HG03108 (cell line): ENCODE measurements around the gene SREBF1.
A peak's percentile ranks its signal among the peaks of the same experiment; 100 is the strongest.
"Not testable (repeated sequence)": the region's sequence is repeated elsewhere in the genome, so short reads cannot be mapped to it uniquely, and the experiment has no call there.

ENCODE experiments used
- ATAC-seq: cut with Tn5 transposase; IDR thresholded peaks from one replicate; pipeline ENCODE4 v1.9.1; 2021; ENCODE audit warnings: moderate library complexity; ENCODE audit not compliant: unreplicated experiment

SREBF1 gene

GRCh38 chr17:17813055-17813724 lies 23.6 kb downstream of the SREBF1 start:
- no peak for ATAC-seq

DNA sequence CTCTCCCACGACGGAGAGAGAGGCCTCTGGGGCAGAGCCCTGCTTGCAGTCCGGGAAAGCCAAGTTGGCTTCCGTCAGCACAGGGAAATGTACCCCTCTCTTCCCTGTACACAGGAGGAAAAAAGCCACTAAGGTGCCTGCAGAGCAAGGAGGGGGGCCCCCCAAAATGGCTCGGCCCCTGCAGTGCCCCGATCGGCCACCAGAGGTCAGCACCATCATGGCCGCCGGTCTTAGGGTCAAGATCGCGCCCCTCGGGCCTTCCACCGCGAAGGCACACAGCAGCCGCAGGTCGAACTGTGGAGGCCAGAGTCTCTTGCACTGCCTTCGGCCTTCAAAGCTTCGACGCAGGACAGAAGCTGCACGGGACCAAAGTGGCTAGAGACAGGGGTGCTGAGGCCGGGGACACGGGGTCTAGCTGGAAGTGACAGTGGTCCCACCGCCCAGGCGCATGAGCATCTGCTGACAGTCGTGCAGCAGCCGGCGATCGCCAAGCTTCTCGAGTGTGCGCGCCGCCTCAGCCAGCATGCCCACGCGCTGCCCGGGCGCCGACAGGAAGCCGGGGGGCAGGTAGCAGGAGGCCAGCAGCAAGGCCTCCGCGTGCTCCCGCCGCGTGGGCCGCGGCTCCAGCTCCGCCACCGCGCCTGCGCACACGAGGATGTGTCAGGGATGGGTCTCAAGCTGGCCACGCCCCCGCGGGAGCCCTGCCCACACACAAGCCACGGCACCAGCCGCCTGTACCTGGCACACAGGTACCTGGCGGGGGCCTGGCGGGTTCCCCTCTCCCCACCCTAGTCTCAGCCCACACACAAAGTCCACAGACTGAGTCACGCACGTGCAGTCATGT lies 24.4 kb downstream of the SREBF1 start:
- no peak for ATAC-seq

GRCh38 chr17:17811381-17812210 lies 25.2 kb downstream of the SREBF1 start:
- no peak for ATAC-seq

GRCh38 chr17:17810895-17811248 lies 25.9 kb downstream of the SREBF1 start:
- ATAC-seq = no peak

- ATAC-seq = no peak
Observed at GRCh38 chr17:17810084-17810894, 26.5 kb downstream of the SREBF1 start.

- ATAC-seq = no peak
Observed at GRCh38 chr17:17809531-17810083, 27.2 kb downstream of the SREBF1 start.

GRCh38 chr17:17808706-17809432 lies 27.9 kb downstream of the SREBF1 start:
- peak; percentile 50 for ATAC-seq

DNA sequence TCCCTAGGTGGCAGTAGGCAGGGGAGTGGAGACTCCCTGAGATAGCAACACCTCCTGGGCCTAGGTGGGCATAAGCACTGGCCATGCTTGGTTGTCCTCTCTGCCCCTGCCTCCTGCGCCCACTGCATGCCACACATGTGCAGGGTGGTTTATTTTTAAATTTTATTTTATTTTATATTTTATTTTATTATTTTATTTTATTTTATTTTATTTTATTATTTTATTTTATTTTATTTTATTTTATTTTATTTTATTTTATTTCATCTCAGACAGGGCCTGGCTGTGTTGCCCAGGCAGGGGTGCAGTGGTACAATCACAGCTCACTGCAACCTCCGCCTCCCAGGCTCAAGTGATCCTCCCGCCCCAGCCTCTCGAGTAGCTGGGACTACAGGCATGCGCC lies 28.6 kb downstream of the SREBF1 start:
- ATAC-seq = not testable (repeated sequence)

GRCh38 chr17:17807440-17807839 lies 29.3 kb downstream of the SREBF1 start:
- ATAC-seq = no peak

DNA sequence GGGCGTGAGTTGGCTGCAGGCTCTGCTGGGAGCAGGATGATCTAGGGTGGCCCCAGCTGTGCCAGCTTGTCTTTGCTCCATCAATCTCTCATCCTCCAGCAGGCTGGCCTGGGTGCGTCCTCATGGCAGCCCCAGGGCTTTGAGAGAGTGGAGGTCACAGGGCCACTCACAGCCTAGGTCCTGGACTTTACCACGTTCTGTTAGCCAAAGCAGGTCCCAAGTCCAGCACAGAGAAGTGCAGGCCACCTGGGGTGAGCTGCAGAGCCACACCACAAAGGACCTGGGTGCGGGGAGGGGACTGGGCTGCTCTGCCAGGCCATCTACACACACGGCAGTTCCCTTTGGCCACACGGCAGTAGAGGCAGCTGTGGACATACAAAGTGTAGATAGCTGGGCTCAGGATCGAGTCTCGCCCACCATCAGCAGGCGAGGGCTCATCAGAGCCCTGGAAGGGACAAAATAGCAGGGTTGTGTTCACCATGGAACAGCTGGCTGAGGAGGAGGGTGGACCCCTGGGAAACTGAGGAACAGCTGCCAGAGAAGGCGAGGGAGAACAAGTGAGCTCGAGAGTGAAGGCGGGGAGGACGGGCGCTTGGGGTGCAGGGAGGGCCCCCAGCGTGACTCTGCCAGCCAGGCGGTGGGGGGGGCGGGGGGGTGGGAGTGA lies 30.0 kb downstream of the SREBF1 start:
- no peak for ATAC-seq

DNA sequence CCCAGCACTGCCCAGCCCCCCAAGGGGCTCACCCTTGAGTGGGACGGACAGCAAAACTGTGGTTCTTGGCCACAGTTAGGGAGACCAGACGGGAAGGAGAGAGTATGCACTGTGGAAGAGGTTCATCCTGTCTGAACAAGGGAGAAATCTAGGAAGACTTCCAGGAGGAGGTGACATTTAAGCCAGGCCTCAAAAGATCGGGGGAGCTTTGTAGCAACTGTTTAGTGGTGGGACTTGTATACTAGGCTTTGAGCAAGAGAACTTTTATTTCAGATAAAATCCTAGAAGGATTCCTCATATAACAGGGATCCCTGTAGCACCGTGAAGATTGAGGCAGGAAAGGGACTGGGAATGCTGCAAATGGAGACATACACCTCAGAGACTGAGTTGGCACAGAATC lies 30.8 kb downstream of the SREBF1 start:
- ATAC-seq = no peak

GRCh38 chr17:17805575-17805974 lies 31.2 kb downstream of the SREBF1 start:
- no peak for ATAC-seq

DNA sequence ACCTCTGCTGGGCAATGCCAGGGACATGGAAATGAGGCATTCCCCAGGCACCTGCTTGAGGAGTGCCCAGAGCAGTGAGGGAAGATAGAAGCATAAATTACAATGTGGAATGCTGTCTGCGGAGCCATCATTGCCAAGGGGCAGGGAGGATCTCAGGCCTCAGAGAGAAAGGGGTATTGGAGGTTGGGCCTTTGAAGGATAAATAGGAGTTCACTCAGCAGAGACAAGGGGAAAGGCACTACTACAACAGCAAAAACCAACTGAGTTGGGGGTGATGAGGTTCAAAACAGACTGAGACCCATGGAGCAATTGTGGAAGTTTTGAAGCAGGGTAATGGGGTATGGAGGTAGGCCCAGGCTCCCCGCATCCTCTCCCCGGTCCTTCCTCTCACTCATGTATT lies 32.8 kb downstream of the SREBF1 start:
- no peak for ATAC-seq

- ATAC-seq = no peak
Observed at GRCh38 chr17:17801800-17802481, 34.8 kb downstream of the SREBF1 start.

DNA sequence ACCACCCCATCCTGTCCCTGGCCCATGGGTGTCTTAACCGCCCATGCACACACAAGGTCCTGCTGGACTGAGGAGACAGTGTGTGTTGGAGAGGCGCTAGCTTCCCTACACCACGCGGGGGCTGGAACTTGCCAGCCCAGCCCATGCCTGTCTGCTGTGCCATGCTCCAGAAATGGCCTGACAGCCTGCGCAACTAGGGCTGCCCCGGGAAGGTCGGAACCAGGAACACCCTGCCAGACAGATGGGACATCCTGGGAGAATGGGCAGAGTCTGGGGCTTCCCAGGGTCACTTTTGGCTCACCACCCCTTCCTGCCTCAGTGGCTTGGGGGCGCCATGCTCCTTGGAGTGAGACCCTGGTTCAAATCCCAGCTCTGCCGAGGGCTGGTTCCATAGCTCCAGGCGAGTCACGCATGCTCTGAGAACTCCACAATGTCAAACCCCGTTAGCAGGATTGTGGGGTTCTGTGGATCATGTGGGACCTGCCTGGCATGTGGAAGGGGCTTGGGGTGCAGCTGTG lies 36.2 kb downstream of the SREBF1 start:
- no peak for ATAC-seq

GRCh38 chr17:17798573-17799255 lies 38.1 kb downstream of the SREBF1 start:
- ATAC-seq = no peak

GRCh38 chr17:17798010-17798556 lies 38.7 kb downstream of the SREBF1 start:
- no peak for ATAC-seq
